PC-9 (cell line): Measurements from ENCODE around the gene SLC45A3. TPM values are rescaled to one million over a fixed set of nuclear protein-coding genes. Genes with fewer than 3 reads are reported as not detected.

Source experiments
- BruUV-seq: library from RNA; stranded (reverse); fragments of 400-500 nt; replicated peaks from 2 replicates; lab custom pipeline; 2021; lab: Mats Ljungman, UMichigan
- CTCF ChIA-PET: fragments of 300-600 bp; sonication (Branson Sonifier 250); formaldehyde crosslinking; loops from one replicate; lab custom pipeline; 2022; ENCODE audit warnings: antibody characterized with exemption; lab: Charles Lee
- POLR2A ChIA-PET: fragments of 300-600 bp; sonication (Branson Sonifier 250); formaldehyde crosslinking; loops from one replicate; lab custom pipeline; 2022; ENCODE audit warnings: antibody characterized with exemption; ENCODE audit not compliant: unreplicated experiment; lab: Charles Lee
- DNase-seq, 2 experiments: peaks; one replicate each; pipeline versions ENCODE4 v3.0.0 to v3.0.0-alpha.2; 2015 to 2022; ENCODE audit warnings: mixed read lengths in 1 of 2
- H2AFZ ChIP-seq: fragments of 200-600 bp; sonication (generic); 2 replicates; pipeline ENCODE4 v1.8.1; 2017; ENCODE audit warnings: antibody characterized with exemption
- H3F3A ChIP-seq: fragments of 200-600 bp; sonication (generic); 2 replicates; pipeline ENCODE4 v1.8.1; 2017; ENCODE audit warnings: antibody characterized with exemption, mild to moderate bottlenecking, low read depth; ENCODE audit not compliant: insufficient read depth
- H3K27ac ChIP-seq: fragments of 200-600 bp; sonication (generic); 2 replicates; pipeline ENCODE4 v1.6.1; 2016; ENCODE audit warnings: mixed run types
- H3K27me3 ChIP-seq: fragments of 200-600 bp; sonication (generic); 2 replicates; pipeline ENCODE4 v1.6.1; 2016; ENCODE audit warnings: low read depth, mixed run types; ENCODE audit not compliant: insufficient read depth
- H3K36me3 ChIP-seq: fragments of 200-600 bp; sonication (generic); 2 replicates; pipeline ENCODE4 v1.6.1; 2016; ENCODE audit warnings: low read depth, mixed run types
- H3K4me1 ChIP-seq: fragments of 200-600 bp; sonication (generic); replicated peaks from 2 replicates; pipeline ENCODE4 v1.6.1; 2016; ENCODE audit warnings: mixed run types; ENCODE audit not compliant: insufficient read depth
- H3K4me2 ChIP-seq: fragments of 200-600 bp; sonication (generic); 2 replicates; pipeline ENCODE4 v1.6.1; 2017; ENCODE audit warnings: mixed run types
- H3K4me3 ChIP-seq: fragments of 200-600 bp; sonication (generic); 2 replicates; pipeline ENCODE4 v1.6.1; 2016; ENCODE audit warnings: mixed run types
- H3K79me2 ChIP-seq: fragments of 200-600 bp; sonication (generic); 2 replicates; pipeline ENCODE4 v1.6.1; 2017; ENCODE audit warnings: low read depth, mixed run types
- H3K9me2 ChIP-seq: fragments of 200-600 bp; sonication (generic); 2 replicates; pipeline ENCODE4 v1.8.1; 2017; ENCODE audit warnings: mild to moderate bottlenecking; ENCODE audit not compliant: insufficient read depth
- H3K9me3 ChIP-seq: fragments of 200-600 bp; sonication (generic); 2 replicates; pipeline ENCODE4 v1.8.1; 2016; ENCODE audit warnings: low read depth; ENCODE audit not compliant: insufficient read depth
- H4K20me1 ChIP-seq: fragments of 200-600 bp; sonication (generic); 2 replicates; pipeline ENCODE4 v1.8.1; 2017; ENCODE audit not compliant: insufficient read depth
- CTCF ChIP-seq: fragments of 200-600 bp; sonication (generic); conservative IDR thresholded peaks from 2 replicates; pipeline ENCODE4 v1.6.1; 2017; ENCODE audit warnings: mixed run types, antibody characterized with exemption, mild to moderate bottlenecking, moderate library complexity
- EZH2 ChIP-seq: fragments of 200-600 bp; sonication (generic); IDR thresholded peaks from 2 replicates; pipeline ENCODE4 v1.8.0; 2017; ENCODE audit warnings: antibody characterized with exemption, low read depth
- intact Hi-C: fragments of 100-400 bp; cut with micrococcal nuclease; formaldehyde crosslinking; loops from one replicate; pipeline ENCODE4 v1.10.0; 2022; ENCODE audit not compliant: unreplicated experiment
- total RNA-seq: library from RNA; stranded (reverse); gene quantifications from 2 replicates; pipeline ENCODE4 v1.2.3, GENCODE V29; 2021

SLC45A3 gene
- total RNA-seq, 1 experiment from 2014 or later: 19.9 TPM

- no peaks in the 10 kb centered on the region for H4K20me1 ChIP-seq
- intact Hi-C loops: no loop called here
- CTCF ChIA-PET: no interaction called here
- no peak overlapping the region for H3K27ac ChIP-seq
- H3K36me3 ChIP-seq: peaks cover 4% of the 10 kb centered on the region; the same call in 1 of the 2 replicates
- H2AFZ ChIP-seq: no peak overlapping the region
- TF ChIP-seq EZH2: no peak
- TF ChIP-seq CTCF: no peak
- H3K79me2 ChIP-seq: no peaks in the 10 kb centered on the region
- H3K4me3 ChIP-seq: no peak overlapping the region
- POLR2A ChIA-PET: no interaction called here
- no peak for DNase-seq
- no peaks in the 10 kb centered on the region for H3K27me3 ChIP-seq
- no peaks in the 10 kb centered on the region for H3K9me3 ChIP-seq
- peaks cover 18% of the 10 kb centered on the region; the same call in 1 of the 2 replicates for H3F3A ChIP-seq
- no peaks in the 10 kb centered on the region for H3K9me2 ChIP-seq
- no TSS peak for BruUV-seq
- no peaks in the 10 kb centered on the region for H3K4me1 ChIP-seq
- H3K4me2 ChIP-seq: no peak overlapping the region
These were observed 20.6 kb upstream of the SLC45A3 start for GRCh38 chr1:205700865-205701401.

GRCh38 chr1:205699416-205699815 lies 19.1 kb upstream of the SLC45A3 start:
- H3K27ac ChIP-seq: no peak overlapping the region
- TF ChIP-seq EZH2 (no peak), CTCF (no peak)
- H3K4me2 ChIP-seq: no peak overlapping the region
- H3F3A ChIP-seq: peaks cover 16% of the 10 kb centered on the region; the same call in 1 of the 2 replicates
- H3K4me1 ChIP-seq: no peaks in the 10 kb centered on the region
- H3K9me2 ChIP-seq: no peaks in the 10 kb centered on the region
- intact Hi-C loops: no loop called here
- no peak for DNase-seq
- POLR2A ChIA-PET: no interaction called here
- no peak overlapping the region for H2AFZ ChIP-seq
- BruUV-seq: no TSS peak
- H3K4me3 ChIP-seq: no peak overlapping the region
- no peaks in the 10 kb centered on the region for H4K20me1 ChIP-seq
- H3K36me3 ChIP-seq: peaks cover 4% of the 10 kb centered on the region; the same call in 1 of the 2 replicates
- CTCF ChIA-PET: interaction anchor here (0.6 kb wide), 1 partner anchor 136 kb away, joined by 5 read pairs; no protein-coding TSS in a partner anchor
- H3K79me2 ChIP-seq: no peaks in the 10 kb centered on the region
- no peaks in the 10 kb centered on the region for H3K9me3 ChIP-seq
- no peaks in the 10 kb centered on the region for H3K27me3 ChIP-seq

GRCh38 chr1:205698921-205699320 lies 18.6 kb upstream of the SLC45A3 start:
- Histone ChIP-seq H3K9me3 (no peaks in the 10 kb centered on the region), H3F3A (peaks cover 12% of the 10 kb centered on the region; the same call in 1 of the 2 replicates), H4K20me1 (no peaks in the 10 kb centered on the region), H3K27me3 (no peaks in the 10 kb centered on the region), H3K9me2 (no peaks in the 10 kb centered on the region), H3K4me1 (no peaks in the 10 kb centered on the region), H3K79me2 (no peaks in the 10 kb centered on the region), H3K36me3 (peaks cover 4% of the 10 kb centered on the region; the same call in 1 of the 2 replicates), H2AFZ (no peak overlapping the region), H3K4me2 (no peak overlapping the region), H3K4me3 (no peak overlapping the region), H3K27ac (no peak overlapping the region)
- CTCF ChIA-PET: interaction anchor here (0.6 kb wide), 1 partner anchor 136 kb away, joined by 5 read pairs; no protein-coding TSS in a partner anchor
- no TSS peak for BruUV-seq
- TF ChIP-seq CTCF (no peak), EZH2 (no peak)
- no peak for DNase-seq
- intact Hi-C loops: no loop called here
- POLR2A ChIA-PET: no interaction called here
